Neural cell (in vitro differentiated cells): ENCODE measurements around the gene FAM200C. TPM values are rescaled to one million over a fixed set of nuclear protein-coding genes. Genes with fewer than 3 reads are reported as not detected.

ENCODE experiments used
- H2AFZ ChIP-seq: fragments of 200-600, 300-800 bp; sonication (generic), shearing (Covaris generic); 2 replicates; pipeline ENCODE4 v1.6.0; 2014; ENCODE audit warnings: low read depth, mild to moderate bottlenecking, antibody characterized with exemption, low read length, moderate library complexity
- H3F3A ChIP-seq: fragments of 200-600 bp; shearing (Covaris generic); 2 replicates; pipeline ENCODE4 v1.6.1; 2016; ENCODE audit warnings: mild to moderate bottlenecking, moderate library complexity, mixed read lengths, antibody characterized with exemption, low read length; ENCODE audit not compliant: insufficient read depth, poor library complexity, severe bottlenecking
- H3K27ac ChIP-seq: fragments of 200-600, 300-800 bp; sonication (generic), shearing (Covaris generic); 2 replicates; pipeline ENCODE4 v1.5.1; 2014; ENCODE audit warnings: mild to moderate bottlenecking, low read length, moderate library complexity
- H3K27me3 ChIP-seq: fragments of 300-800, 200-600 bp; sonication (generic), shearing (Covaris generic); 2 replicates; pipeline ENCODE4 v1.6.0; 2014; ENCODE audit warnings: mild to moderate bottlenecking, low read depth, low read length, moderate library complexity; ENCODE audit not compliant: insufficient read depth
- H3K36me3 ChIP-seq: fragments of 300-800, 200-600 bp; sonication (generic), shearing (Covaris generic); 2 replicates; pipeline ENCODE4 v1.5.1; 2014; ENCODE audit warnings: mild to moderate bottlenecking, antibody characterized with exemption, low read length, moderate library complexity; ENCODE audit not compliant: insufficient read depth
- H3K4me2 ChIP-seq: fragments of 300-800, 200-600 bp; sonication (generic), shearing (Covaris generic); 2 replicates; pipeline ENCODE4 v1.6.0; 2014; ENCODE audit warnings: mild to moderate bottlenecking, low read length
- H3K4me3 ChIP-seq: fragments of 300-800, 200-600 bp; sonication (generic), shearing (Covaris generic); 2 replicates; pipeline ENCODE4 v1.5.1; 2014; ENCODE audit warnings: mild to moderate bottlenecking, low read length, moderate library complexity
- H3K79me2 ChIP-seq: fragments of 200-600 bp; shearing (Covaris generic); replicated peaks from 2 replicates; pipeline ENCODE4 v1.6.0; 2014; ENCODE audit warnings: mild to moderate bottlenecking, low read length, moderate library complexity; ENCODE audit not compliant: insufficient read depth
- H3K9ac ChIP-seq: fragments of 300-800, 200-600 bp; sonication (generic), shearing (Covaris generic); 2 replicates; pipeline ENCODE4 v1.6.1; 2016; ENCODE audit warnings: mild to moderate bottlenecking, low read length, mixed read lengths
- H3K9me2 ChIP-seq: fragments of 200-600 bp; shearing (Covaris generic); 2 replicates; pipeline ENCODE4 v1.6.1; 2016; ENCODE audit warnings: mild to moderate bottlenecking, low read length, mixed read lengths; ENCODE audit not compliant: insufficient read depth
- H3K9me3 ChIP-seq: fragments of 200-600, 300-800 bp; sonication (generic), shearing (Covaris generic); 2 replicates; pipeline ENCODE4 v1.6.1; 2016; ENCODE audit warnings: mild to moderate bottlenecking, mixed run types, low read length, moderate library complexity, mixed read lengths
- H4K20me1 ChIP-seq: fragments of 200-600 bp; shearing (Covaris generic); 2 replicates; pipeline ENCODE4 v1.6.1; 2016; ENCODE audit warnings: mild to moderate bottlenecking, mixed run types; ENCODE audit not compliant: insufficient read depth
- CTCF ChIP-seq: fragments of 450-650 bp; IDR thresholded peaks from 2 replicates; pipeline ENCODE4 v1.5.1; 2014; ENCODE audit warnings: antibody characterized with exemption, mild to moderate bottlenecking, moderate library complexity; ENCODE audit not compliant: poor library complexity, severe bottlenecking
- EP300 ChIP-seq: fragments of 450-650 bp; conservative IDR thresholded peaks from 2 replicates; pipeline ENCODE4 v1.6.1; 2014; ENCODE audit warnings: antibody characterized with exemption, mild to moderate bottlenecking, moderate library complexity; ENCODE audit not compliant: poor library complexity, severe bottlenecking
- EZH2 ChIP-seq: fragments of 200-600, 300-800 bp; shearing (Covaris generic), sonication (generic); IDR thresholded peaks from 2 replicates; pipeline ENCODE4 v1.6.1; 2014; ENCODE audit warnings: antibody characterized with exemption, low read length, borderline replicate concordance, mild to moderate bottlenecking; ENCODE audit not compliant: insufficient read depth, poor library complexity, severe bottlenecking
- MXI1 ChIP-seq: fragments of 450-650 bp; conservative IDR thresholded peaks from 2 replicates; pipeline ENCODE4 v1.6.1; 2014; ENCODE audit warnings: antibody characterized with exemption, mild to moderate bottlenecking; ENCODE audit not compliant: poor library complexity, severe bottlenecking
- POLR2AphosphoS5 ChIP-seq: IDR thresholded peaks from 2 replicates; pipeline ENCODE4 v1.6.1; 2012
- RAD21 ChIP-seq: fragments of 450-650 bp; conservative IDR thresholded peaks from 2 replicates; pipeline ENCODE4 v1.6.1; 2014; ENCODE audit warnings: antibody characterized with exemption, mild to moderate bottlenecking, moderate library complexity
- REST ChIP-seq: IDR thresholded peaks from 2 replicates; pipeline ENCODE4 v1.6.1; 2012; ENCODE audit warnings: borderline replicate concordance
- SMC3 ChIP-seq: fragments of 450-650 bp; conservative IDR thresholded peaks from 2 replicates; pipeline ENCODE4 v1.6.1; 2014; ENCODE audit warnings: antibody characterized with exemption, mild to moderate bottlenecking, moderate library complexity; ENCODE audit not compliant: poor library complexity
- TAF1 ChIP-seq: IDR thresholded peaks from 2 replicates; pipeline ENCODE4 v1.6.1; 2012; ENCODE audit warnings: low read depth
- polyA plus RNA-seq: library from polyadenylated mRNA; depleted of rRNA; stranded (reverse); fragments of >200 nt; gene quantifications from 2 replicates; pipeline ENCODE4 v1.2.3, GENCODE V29; 2014

FAM200C gene
- polyA plus RNA-seq, 1 donor from 2014 or later = 21.6 TPM

- Histone ChIP-seq H3K4me2 (no peak overlapping the region), H3K9ac (no peak overlapping the region), H3K79me2 (no peaks in the 10 kb centered on the region), H3K9me3 (no peaks in the 10 kb centered on the region), H2AFZ (no peak overlapping the region), H3K4me3 (no peak overlapping the region), H3F3A (no peaks in the 10 kb centered on the region), H3K27me3 (no peaks in the 10 kb centered on the region), H4K20me1 (no peaks in the 10 kb centered on the region), H3K27ac (no peak overlapping the region), H3K9me2 (no peaks in the 10 kb centered on the region), H3K36me3 (no peaks in the 10 kb centered on the region)
- TF ChIP-seq REST (no peak), EP300 (no peak), EZH2 (no peak), POLR2AphosphoS5 (no peak)
These were observed 49.0 kb upstream of the FAM200C start for GRCh38 chr5:160448886-160449285.

- Histone ChIP-seq H3K4me3 (no peak overlapping the region), H3K27me3 (no peaks in the 10 kb centered on the region), H3K36me3 (no peaks in the 10 kb centered on the region), H3K79me2 (no peaks in the 10 kb centered on the region), H3K9me3 (no peaks in the 10 kb centered on the region), H3F3A (no peaks in the 10 kb centered on the region), H3K9ac (no peak overlapping the region), H2AFZ (no peak overlapping the region), H4K20me1 (no peaks in the 10 kb centered on the region), H3K4me2 (no peak overlapping the region), H3K27ac (no peak overlapping the region), H3K9me2 (no peaks in the 10 kb centered on the region)
- TF ChIP-seq EP300 = no peak
- no peak for TF ChIP-seq RAD21
- no peak for TF ChIP-seq EZH2
- no peak for TF ChIP-seq TAF1
These were observed 45.9 kb upstream of the FAM200C start for GRCh38 chr5:160445751-160446150.

GRCh38 chr5:160445132-160445531 lies 45.3 kb upstream of the FAM200C start:
- no peaks in the 10 kb centered on the region for H3K9me3 ChIP-seq
- no peaks in the 10 kb centered on the region for H3K27me3 ChIP-seq
- H2AFZ ChIP-seq = no peak overlapping the region
- H3K9me2 ChIP-seq = no peaks in the 10 kb centered on the region
- no peak overlapping the region for H3K4me3 ChIP-seq
- H3K27ac ChIP-seq = no peak overlapping the region
- H3K9ac ChIP-seq = no peak overlapping the region
- H3K79me2 ChIP-seq = no peaks in the 10 kb centered on the region
- no peaks in the 10 kb centered on the region for H3F3A ChIP-seq
- TF ChIP-seq REST = no peak
- no peak for TF ChIP-seq RAD21
- no peak for TF ChIP-seq EP300
- no peak for TF ChIP-seq CTCF
- TF ChIP-seq SMC3 = no peak
- TF ChIP-seq EZH2 = no peak
- no peak for TF ChIP-seq MXI1
- no peak for TF ChIP-seq POLR2AphosphoS5
- no peak for TF ChIP-seq TAF1
- no peaks in the 10 kb centered on the region for H4K20me1 ChIP-seq
- no peak overlapping the region for H3K4me2 ChIP-seq
- no peaks in the 10 kb centered on the region for H3K36me3 ChIP-seq
